SK-N-SH treated with all-trans-retinoic acid at 6 μM for 48 hours (cell line): ENCODE measurements around the gene FAM43A.

Source experiments
- ATAC-seq: fragments of 200-7000 bp; cut with Tn5 transposase; 3 replicates; pipeline ENCODE4 v1.9.1; 2020; ENCODE audit warnings: mild to moderate bottlenecking, moderate library complexity
- ARNTL ChIP-seq: fragments of 450-650 bp; formaldehyde crosslinking; IDR thresholded peaks from 2 replicates; pipeline ENCODE4 v1.5.0; 2020; ENCODE audit warnings: low read depth, mild to moderate bottlenecking, moderate library complexity, borderline replicate concordance
- BACH2 ChIP-seq: fragments of 250-450 bp; sonication (Bioruptor Pico); IDR thresholded peaks from 2 replicates; pipeline ENCODE4 v1.9.0; 2021; ENCODE audit warnings: mild to moderate bottlenecking, borderline replicate concordance
- CREB5 ChIP-seq: fragments of 250-450 bp; sonication (Bioruptor Pico); IDR thresholded peaks from 2 replicates; pipeline ENCODE4 v1.5.1; 2020; ENCODE audit warnings: low read depth, mild to moderate bottlenecking, moderate library complexity
- CSRNP3 ChIP-seq: fragments of 250-450 bp; sonication (Bioruptor Pico); IDR thresholded peaks from 2 replicates; pipeline ENCODE4 v1.5.1; 2021; ENCODE audit warnings: mild to moderate bottlenecking, moderate library complexity
- ESRRG ChIP-seq: fragments of 250-450 bp; sonication (Bioruptor Pico); IDR thresholded peaks from 2 replicates; pipeline ENCODE4 v1.6.1; 2021; ENCODE audit warnings: mild to moderate bottlenecking
- GLIS3 ChIP-seq: fragments of 250-450 bp; sonication (Bioruptor Pico); IDR thresholded peaks from 2 replicates; pipeline ENCODE4 v1.5.0; 2020; ENCODE audit warnings: mild to moderate bottlenecking, moderate library complexity
- ISL1 ChIP-seq: fragments of 250-450 bp; sonication (Bioruptor Pico); IDR thresholded peaks from 2 replicates; pipeline ENCODE4 v2.1.2; 2022; ENCODE audit warnings: mild to moderate bottlenecking, moderate library complexity
- OSR1 ChIP-seq: fragments of 250-450 bp; sonication (Bioruptor Pico); IDR thresholded peaks from 2 replicates; pipeline ENCODE4 v1.8.0; 2022; ENCODE audit warnings: moderate library complexity, mild to moderate bottlenecking, inconsistent platforms
- POU6F1 ChIP-seq: fragments of 250-450 bp; sonication (Bioruptor Pico); IDR thresholded peaks from 2 replicates; pipeline ENCODE4 v1.8.0; 2021; ENCODE audit warnings: low read depth, mild to moderate bottlenecking, moderate library complexity, borderline replicate concordance
- RARB ChIP-seq: fragments of 250-450 bp; sonication (Bioruptor Pico); IDR thresholded peaks from 2 replicates; pipeline ENCODE4 v1.8.0; 2021; ENCODE audit warnings: mild to moderate bottlenecking, moderate library complexity
- SNAI2 ChIP-seq: fragments of 250-450 bp; sonication (Bioruptor Pico); IDR thresholded peaks from 2 replicates; pipeline ENCODE4 v1.5.0; 2020; ENCODE audit warnings: mild to moderate bottlenecking, moderate library complexity
- TCF4 ChIP-seq: fragments of 250-450 bp; sonication (Bioruptor Pico); IDR thresholded peaks from 2 replicates; pipeline ENCODE4 v1.8.0; 2021; ENCODE audit warnings: mild to moderate bottlenecking, moderate library complexity, borderline replicate concordance
- TOX ChIP-seq: fragments of 250-450 bp; sonication (Bioruptor Pico); IDR thresholded peaks from 2 replicates; pipeline ENCODE4 v1.8.0; 2021; ENCODE audit warnings: mild to moderate bottlenecking, moderate library complexity, borderline replicate concordance
- TSHZ2 ChIP-seq: fragments of 250-450 bp; sonication (Bioruptor Pico); IDR thresholded peaks from 2 replicates; pipeline ENCODE4 v1.5.0; 2020; ENCODE audit warnings: mild to moderate bottlenecking, moderate library complexity
- ZC3H10 ChIP-seq: fragments of 250-450 bp; sonication (Bioruptor Pico); IDR thresholded peaks from 2 replicates; pipeline ENCODE4 v1.5.1; 2021; ENCODE audit warnings: mild to moderate bottlenecking, moderate library complexity
- ZFP3 ChIP-seq: fragments of 250-450 bp; sonication (Bioruptor Pico); IDR thresholded peaks from 2 replicates; pipeline ENCODE4 v1.5.0; 2020; ENCODE audit warnings: mild to moderate bottlenecking, moderate library complexity
- ZFP30 ChIP-seq: fragments of 450-650 bp; formaldehyde crosslinking; IDR thresholded peaks from 2 replicates; pipeline ENCODE4 v1.5.0; 2022; ENCODE audit warnings: mild to moderate bottlenecking, moderate library complexity
- ZNF565 ChIP-seq: fragments of 450-650 bp; formaldehyde crosslinking; conservative IDR thresholded peaks from 2 replicates; pipeline ENCODE4 v1.5.0; 2020; ENCODE audit warnings: low read depth, mild to moderate bottlenecking, moderate library complexity
- ZNF70 ChIP-seq: fragments of 450-650 bp; formaldehyde crosslinking; IDR thresholded peaks from 2 replicates; pipeline ENCODE4 v1.5.0; 2020; ENCODE audit warnings: mild to moderate bottlenecking, moderate library complexity
- ZNF8 ChIP-seq: fragments of 450-650 bp; formaldehyde crosslinking; IDR thresholded peaks from 2 replicates; pipeline ENCODE4 v1.5.0; 2020; ENCODE audit warnings: mild to moderate bottlenecking, moderate library complexity
- TF ChIP-seq, protein P1 (sequence below): fragments of 250-450 bp; sonication (Bioruptor Pico); IDR thresholded peaks from 2 replicates; pipeline ENCODE4 v1.8.0; 2020; ENCODE audit warnings: mild to moderate bottlenecking, moderate library complexity, borderline replicate concordance

FAM43A gene

GRCh38 chr3:194690501-194691372 is 5.1 kb downstream of the FAM43A start:
- ATAC-seq = no peak
- TF ChIP-seq TCF4 (no peak), ZNF8 (CRISPR knock-in tag) (no peak), ESRRG (CRISPR knock-in tag) (no peak), ZFP3 (no peak), POU6F1 (CRISPR knock-in tag) (no peak), BACH2 (no peak), ISL1 (CRISPR knock-in tag) (no peak), ZFP30 (CRISPR knock-in tag) (no peak), CREB5 (CRISPR knock-in tag) (no peak)
- TF ChIP-seq, all 23 proteins: peak for 0

- TF ChIP-seq ESRRG (CRISPR knock-in tag) (no peak), ZNF8 (CRISPR knock-in tag) (peak; percentile 65), SNAI2 (CRISPR knock-in tag) (0 out of 2 replicates have a peak, but pooled peaks have one; percentile 13), GLIS3 (no peak), TCF4 (peak; percentile 43; the same call in 1 of the 2 replicates)
- ATAC-seq = peak; percentile 63
Observed at GRCh38 chr3:194691481-194692283, 6.0 kb downstream of the FAM43A start.

DNA sequence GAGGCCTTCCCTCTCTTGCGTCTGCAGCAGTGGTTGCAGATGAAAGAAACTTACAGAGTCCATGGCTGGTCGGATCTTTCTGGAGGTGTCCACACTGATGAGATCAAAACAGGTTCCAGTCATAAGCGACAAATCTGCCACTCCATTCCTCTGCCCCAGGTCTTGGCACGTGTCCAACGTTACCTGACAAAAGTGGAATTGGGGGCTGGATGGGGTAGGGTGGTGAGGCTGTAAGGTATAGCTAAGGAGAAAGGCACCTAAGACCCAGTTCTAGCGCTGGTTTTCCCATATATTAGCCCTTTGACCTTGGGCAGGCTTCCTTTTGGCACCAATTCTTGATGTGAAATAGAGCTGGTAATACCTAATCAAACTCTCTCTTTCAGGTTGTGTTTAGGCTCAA is 11.0 kb downstream of the FAM43A start:
- no peak for TF ChIP-seq ARNTL (CRISPR knock-in tag)
- no peak for ATAC-seq

DNA sequence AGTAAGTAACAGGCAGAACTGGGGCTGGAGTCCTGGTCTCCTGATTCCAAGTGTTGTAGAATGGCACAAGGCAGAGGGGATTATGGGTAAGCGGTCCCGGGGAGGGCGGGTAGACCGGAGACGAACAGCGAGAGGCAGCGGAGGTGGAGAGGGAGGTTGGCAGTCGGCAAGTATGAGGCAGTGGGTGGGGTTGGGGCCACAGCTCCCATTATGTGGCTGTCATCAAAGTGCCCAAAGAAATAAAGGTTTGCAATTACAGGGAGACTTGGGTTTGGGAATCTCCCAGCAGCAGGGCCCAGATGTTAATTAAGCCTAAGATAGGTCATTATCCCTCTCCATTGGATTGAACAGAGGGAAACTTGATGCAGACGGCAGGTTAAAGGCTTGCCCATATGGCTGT is 16.9 kb downstream of the FAM43A start:
- TF ChIP-seq SNAI2 (CRISPR knock-in tag) = no peak
- TF ChIP-seq POU6F1 (CRISPR knock-in tag) = no peak
- no peak for TF ChIP-seq ZNF70 (CRISPR knock-in tag)
- TF ChIP-seq RARB (CRISPR knock-in tag) = no peak
- TF ChIP-seq CSRNP3 (CRISPR knock-in tag) = no peak
- TF ChIP-seq ARNTL (CRISPR knock-in tag) = no peak
- TF ChIP-seq ZC3H10 (CRISPR knock-in tag) = no peak
- TF ChIP-seq, protein P1, sequence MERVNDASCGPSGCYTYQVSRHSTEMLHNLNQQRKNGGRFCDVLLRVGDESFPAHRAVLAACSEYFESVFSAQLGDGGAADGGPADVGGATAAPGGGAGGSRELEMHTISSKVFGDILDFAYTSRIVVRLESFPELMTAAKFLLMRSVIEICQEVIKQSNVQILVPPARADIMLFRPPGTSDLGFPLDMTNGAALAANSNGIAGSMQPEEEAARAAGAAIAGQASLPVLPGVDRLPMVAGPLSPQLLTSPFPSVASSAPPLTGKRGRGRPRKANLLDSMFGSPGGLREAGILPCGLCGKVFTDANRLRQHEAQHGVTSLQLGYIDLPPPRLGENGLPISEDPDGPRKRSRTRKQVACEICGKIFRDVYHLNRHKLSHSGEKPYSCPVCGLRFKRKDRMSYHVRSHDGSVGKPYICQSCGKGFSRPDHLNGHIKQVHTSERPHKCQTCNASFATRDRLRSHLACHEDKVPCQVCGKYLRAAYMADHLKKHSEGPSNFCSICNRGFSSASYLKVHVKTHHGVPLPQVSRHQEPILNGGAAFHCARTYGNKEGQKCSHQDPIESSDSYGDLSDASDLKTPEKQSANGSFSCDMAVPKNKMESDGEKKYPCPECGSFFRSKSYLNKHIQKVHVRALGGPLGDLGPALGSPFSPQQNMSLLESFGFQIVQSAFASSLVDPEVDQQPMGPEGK = no peak
- no peak for TF ChIP-seq ZNF565
- no peak for TF ChIP-seq TSHZ2 (CRISPR knock-in tag)
- no peak for TF ChIP-seq OSR1 (CRISPR knock-in tag)
- no peak for TF ChIP-seq TOX
- TF ChIP-seq TCF4 = no peak
- TF ChIP-seq GLIS3 = no peak
- TF ChIP-seq ESRRG (CRISPR knock-in tag) = no peak
- no peak for TF ChIP-seq ZFP30 (CRISPR knock-in tag)
- ATAC-seq = no peak
